HG02981 (cell line): Measurements from ENCODE around the gene TPD52L2.

Experiments used
- ATAC-seq: cut with Tn5 transposase; IDR thresholded peaks from one replicate; pipeline ENCODE4 v1.9.1; 2021; ENCODE audit warnings: mild to moderate bottlenecking, moderate library complexity; ENCODE audit not compliant: unreplicated experiment

Gene TPD52L2

DNA sequence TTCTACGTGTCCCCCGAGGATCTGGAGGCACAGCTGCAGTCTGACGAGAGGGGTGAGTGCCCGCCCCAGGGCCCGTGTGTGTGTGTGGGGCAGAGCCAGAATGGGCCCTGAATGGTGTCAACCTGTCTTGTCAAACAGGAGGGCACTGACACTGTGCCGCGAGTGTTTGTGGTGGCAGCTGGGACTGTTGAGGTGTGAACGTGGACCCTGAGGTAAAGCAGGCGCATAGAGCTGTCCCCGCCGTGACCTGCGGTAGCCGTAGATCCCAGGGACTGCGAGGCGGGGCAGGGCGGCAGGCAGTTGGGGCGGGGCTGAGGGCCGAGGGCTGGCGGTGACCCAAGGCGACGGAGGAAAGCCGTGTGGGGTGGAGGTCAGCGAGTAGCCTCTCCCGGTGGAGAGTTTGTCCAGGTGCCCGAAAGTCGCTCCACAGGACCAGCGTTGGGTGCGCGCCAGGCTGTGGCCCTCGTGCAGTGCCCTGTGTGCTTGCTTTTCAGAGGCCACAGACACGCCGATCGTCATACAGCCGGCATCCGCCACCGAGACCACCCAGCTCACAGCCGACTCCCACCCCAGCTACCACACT is 66.0 kb downstream of the TPD52L2 start:
- no peak for ATAC-seq

DNA sequence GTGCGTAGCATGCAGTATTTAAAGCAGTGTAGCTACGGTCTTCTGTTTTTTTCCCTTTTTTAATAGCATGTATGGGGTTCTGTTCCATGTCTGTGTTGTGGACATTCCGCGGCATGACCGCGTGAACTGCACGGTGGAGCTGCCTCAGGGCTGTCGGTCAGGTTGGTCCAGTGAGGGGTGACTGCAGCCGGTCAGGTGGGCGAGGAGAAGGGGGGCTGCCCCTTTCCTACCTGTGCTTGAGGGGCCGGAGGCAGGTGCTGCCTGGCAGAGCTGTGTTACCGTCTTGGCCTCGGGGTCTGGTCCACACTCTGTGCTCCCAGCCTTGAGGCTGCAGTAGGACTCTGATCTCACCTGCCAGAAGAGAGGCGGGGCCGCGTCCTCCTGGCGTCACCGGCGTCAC is 66.7 kb downstream of the TPD52L2 start:
- no peak for ATAC-seq

DNA sequence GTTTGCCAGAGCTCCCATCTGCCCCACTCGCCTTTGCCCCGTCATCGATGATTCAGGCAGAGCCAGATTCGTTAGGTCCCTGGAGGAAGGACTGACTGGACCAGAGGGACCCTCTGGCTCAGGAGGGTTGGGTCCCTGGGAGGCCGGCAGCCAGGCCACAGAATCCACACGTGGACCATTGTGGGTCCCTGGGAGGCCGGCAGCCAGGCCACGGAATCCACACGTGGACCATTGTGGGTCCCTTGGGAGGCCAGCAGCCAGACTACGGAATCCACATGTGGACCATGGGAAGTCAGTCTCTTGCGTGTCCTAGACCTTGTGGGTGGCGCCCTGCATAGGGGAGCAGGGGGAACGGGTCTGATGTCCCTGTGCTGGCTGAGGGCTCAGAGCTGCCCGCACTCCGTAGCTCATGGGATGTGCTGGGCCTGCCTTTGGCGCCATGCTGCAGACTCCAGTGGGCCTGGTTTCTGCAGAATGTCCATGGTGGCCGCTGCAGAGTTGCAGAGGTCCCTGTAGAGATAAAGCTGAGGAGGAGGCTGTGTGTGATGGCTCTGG is 67.6 kb downstream of the TPD52L2 start:
- ATAC-seq = no peak

DNA sequence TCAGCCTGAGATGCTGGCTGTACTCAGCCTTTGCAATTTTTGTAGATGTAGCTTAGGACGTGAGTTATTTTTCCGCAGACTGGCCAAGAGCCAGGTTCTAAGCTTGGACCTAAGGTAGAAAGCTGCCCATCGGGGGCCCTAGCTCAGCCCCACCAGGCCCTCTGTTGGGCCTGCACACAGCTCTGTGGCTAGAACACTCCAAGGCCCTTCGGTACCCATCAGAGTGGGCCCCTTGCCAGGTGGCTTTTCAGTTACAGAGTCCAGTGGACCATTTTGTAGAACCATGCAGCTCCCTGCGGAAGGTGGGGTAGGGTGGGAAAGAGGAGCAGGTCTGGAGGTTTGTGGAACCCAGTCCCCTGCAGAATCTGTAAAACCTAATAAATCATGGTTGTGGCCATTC is 68.6 kb downstream of the TPD52L2 start:
- ATAC-seq = no peak

DNA sequence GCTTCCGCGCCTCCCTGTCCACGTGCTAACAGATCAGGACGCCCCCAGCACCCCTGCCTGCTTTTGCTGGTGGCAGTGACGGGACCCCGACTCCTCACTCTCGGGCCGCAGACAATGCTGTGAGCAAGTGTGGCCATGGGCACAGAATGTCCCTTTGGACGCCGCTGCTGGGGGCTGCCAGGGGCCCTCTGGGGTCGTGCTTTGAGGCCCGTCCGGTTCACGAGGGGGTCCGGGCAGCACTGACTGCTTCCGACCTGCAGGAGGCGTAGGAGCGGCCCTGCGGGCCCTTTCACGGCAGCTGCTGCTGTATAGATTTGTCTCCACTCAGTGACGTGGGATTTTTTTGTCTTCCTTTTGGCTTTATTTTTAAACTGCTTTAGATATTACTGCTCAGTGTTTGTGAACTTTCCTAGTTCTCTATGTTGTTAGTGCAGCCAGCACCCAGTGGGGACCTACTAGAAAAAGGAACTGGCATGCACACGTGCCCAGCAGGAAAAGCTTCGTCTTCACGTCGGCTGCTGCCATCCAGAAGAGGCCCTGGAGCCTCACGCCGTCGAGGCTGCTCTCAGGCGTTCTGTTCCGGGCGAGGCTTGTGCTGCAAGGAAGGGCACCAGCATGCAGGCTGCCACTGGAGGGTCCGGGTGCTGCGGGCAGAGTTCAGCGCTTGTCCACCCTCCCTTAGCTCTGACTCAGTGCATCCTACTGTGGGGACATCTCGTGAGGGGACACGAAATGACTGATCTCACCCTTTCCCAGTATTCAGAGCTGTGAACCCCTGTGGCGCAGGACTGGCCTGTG is 69.4 kb downstream of the TPD52L2 start:
- ATAC-seq = no peak

DNA sequence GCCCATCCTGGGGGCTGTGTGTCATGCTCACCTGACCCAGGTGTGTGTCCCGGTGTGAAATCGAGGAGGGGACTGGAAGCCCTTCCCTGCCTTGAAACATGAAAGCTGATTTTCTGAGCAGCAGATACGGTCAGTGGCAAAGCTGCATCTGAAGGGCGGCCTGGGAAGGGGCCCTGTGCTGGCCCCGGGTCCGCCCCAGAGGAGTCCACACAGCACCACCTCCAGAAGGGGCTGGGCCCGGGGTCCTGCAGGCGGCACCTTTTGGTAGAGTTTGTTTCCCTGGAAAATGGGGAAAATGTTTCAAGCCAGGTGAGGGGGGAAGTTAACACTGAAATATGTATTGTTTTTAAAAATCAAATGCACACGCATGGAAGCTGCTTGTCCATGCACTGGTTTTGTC is 70.4 kb downstream of the TPD52L2 start:
- ATAC-seq = no peak

DNA sequence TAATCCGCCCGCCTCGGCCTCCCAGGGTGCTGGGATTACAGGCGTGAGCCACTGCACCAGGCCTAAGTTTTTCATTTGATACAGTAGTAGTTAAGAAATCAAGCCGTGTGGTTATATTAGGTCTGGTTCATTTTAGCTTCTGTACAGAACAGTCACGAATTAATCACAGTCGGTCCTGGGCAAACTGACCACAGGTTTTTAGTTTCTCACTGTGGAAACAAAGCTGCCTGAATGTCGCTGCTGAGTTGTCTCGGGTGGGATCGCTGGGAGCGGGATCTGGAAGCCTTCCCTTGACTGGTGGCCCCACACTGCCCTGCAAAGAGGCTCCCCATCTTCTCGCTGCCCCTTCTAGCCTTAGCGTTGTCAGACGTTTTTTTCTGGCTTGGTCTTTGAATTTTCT is 72.5 kb downstream of the TPD52L2 start:
- ATAC-seq = no peak

DNA sequence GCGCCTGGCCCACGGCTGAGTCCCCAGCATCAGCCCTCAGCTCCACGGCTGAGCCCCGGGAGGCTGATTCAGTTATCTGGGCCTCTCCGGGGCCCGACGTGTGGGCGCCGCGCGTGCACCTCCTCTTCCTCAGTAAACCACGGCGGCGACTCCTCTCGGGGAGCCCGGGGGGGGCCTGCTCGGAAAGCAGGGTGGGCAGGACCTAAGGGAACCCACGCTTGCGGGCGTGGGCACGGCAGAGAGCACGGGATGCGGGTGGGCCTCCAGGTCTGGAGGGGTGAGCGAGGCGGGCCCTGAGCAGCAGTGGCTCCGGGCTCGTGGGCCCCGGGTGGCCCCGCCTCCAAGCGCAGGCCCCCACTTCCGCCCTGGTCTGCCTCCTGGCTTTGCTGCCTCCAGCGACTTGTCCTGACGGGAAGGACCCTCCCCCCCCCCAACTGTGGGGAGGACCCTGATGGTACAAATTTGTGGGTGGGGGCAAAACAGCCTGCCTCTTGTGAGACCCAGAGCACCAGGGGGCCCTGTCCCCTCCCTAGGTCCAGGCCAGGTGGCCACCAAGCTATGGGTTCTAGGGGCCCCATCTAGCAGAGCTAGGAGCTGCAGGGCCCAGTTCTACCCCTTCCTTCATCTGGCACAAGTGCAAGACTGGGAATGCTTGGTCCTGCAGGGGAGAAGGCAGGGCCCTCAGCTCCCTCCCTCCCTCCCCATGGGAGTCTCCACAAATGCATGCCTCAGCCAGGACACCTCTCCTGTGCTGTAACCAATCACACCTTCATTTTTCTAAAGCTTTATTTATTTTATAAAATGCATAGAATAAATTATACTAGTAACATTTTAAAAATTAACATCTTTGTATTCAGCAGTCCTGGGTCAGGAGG is 74.2 kb downstream of the TPD52L2 start:
- no peak for ATAC-seq

DNA sequence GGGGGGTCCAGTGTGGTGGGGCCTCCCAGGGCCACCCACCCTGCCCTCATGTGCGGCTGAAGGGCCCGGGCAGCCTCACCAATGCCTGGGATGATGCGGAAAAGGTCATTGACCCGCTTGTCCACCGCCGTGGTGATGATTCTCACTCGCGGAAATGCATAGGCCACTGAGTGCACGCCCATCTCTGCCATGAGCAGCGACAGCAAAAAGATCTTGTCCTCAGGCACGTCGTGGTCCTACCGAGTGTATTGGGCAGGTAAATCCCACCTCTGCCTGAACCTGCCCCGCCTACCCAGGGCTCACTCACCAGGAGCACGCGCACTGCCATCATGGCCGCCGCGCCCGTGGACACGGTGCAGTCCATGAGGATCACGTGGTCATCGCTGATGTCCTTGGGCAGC is 75.0 kb downstream of the TPD52L2 start:
- ATAC-seq = no peak

DNA sequence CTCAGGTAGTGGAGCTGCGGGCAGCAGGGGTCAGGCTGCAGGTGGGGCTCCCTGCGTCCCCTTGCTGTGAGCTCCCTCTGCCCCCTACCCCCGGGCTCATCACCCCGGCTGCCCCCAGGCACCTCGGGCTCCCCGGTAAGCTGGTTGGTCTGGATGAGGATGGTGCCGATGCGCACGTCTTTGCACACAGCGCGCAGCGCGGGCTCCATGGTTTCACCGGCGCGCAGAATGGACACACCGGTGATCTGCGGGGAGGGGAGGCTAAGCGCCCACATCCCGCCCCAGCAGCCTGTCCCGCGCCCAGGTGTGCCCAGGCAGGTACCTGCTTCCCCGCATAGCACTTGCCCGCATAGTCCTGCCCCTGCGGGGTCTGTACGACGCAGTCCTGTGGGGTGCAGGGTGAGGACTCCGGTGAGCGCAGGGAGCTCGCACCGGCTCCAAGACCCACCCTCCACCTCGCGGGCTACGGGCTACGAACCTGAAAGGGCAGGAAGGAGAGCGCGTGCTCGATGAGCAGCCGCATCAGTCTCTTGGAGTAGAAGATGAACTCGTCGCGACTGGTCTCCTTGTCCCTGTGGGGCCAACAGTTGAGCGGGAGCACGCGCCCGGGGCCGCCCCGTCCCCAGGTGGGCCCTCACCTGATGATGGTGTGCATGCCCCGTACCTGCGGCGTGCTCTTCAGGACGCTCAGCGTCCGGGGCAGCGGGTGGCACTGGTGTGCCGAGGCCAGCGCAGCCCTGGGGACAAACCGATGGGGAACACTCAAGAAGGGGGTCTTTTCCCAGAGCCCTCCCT is 75.6 kb downstream of the TPD52L2 start:
- ATAC-seq = no peak
